ENCODE data around the gene DHX58.

GRCh38 chr17:42160531-42160910, 48.0 kb upstream of the DHX58 start:
- TF ChIP-seq CTCF (conservative IDR thresholded peaks at IDR 0.05; ENCODE audit: low read depth, low read length) (no peak), POLR2A (IDR thresholded peaks at IDR 0.05; ENCODE audit: low read depth, low read length) (no peak), RAD21 (IDR thresholded peaks at IDR 0.05; ENCODE audit: low read length) (no peak), MXI1 (IDR thresholded peaks at IDR 0.05; ENCODE audit: borderline replicate concordance, low read depth, low read length) (no peak), RCOR1 (IDR thresholded peaks at IDR 0.05; ENCODE audit: insufficient replicate concordance, low read length) (no peak), ELK1 (IDR thresholded peaks at IDR 0.05; ENCODE audit: borderline replicate concordance, low read depth, low read length) (no peak), CEBPB (IDR thresholded peaks at IDR 0.05; ENCODE audit: low read depth, low read length) (no peak), MAFK (IDR thresholded peaks at IDR 0.05; ENCODE audit: low read depth, low read length) (no peak), SMC3 (IDR thresholded peaks at IDR 0.05; ENCODE audit: low read depth, low read length) (no peak), USF2 (IDR thresholded peaks at IDR 0.05; ENCODE audit: low read depth, low read length) (no peak), BHLHE40 (IDR thresholded peaks at IDR 0.05; ENCODE audit: low read depth, low read length) (no peak), MAZ (IDR thresholded peaks at IDR 0.05; ENCODE audit: borderline replicate concordance, low read depth, low read length) (no peak), NFE2L2 (IDR thresholded peaks at IDR 0.05; ENCODE audit: low read depth, low read length) (no peak), RFX5 (IDR thresholded peaks at IDR 0.05; ENCODE audit: low read depth, low read length) (no peak)
